K562 (cell line): ENCODE data around the gene MSH2.

ENCODE experiments used
- HIVEP1 ChIP-seq: fragments of 250-450 bp; sonication (Bioruptor Pico); IDR thresholded peaks from 2 replicates; pipeline ENCODE4 v1.4.0; 2020; ENCODE audit warnings: mild to moderate bottlenecking
- MXI1 ChIP-seq: IDR thresholded peaks from 2 replicates; pipeline ENCODE4 v1.6.1; 2011; ENCODE audit warnings: low read depth, mild to moderate bottlenecking, improper control_type of control experiment, low read length
- SRSF3 ChIP-seq: fragments of 200-400 bp; formaldehyde crosslinking; IDR thresholded peaks from 2 replicates; pipeline ENCODE4 v1.6.1; 2016; ENCODE audit warnings: mild to moderate bottlenecking, low read length, moderate library complexity; ENCODE audit not compliant: insufficient read depth

DNA sequence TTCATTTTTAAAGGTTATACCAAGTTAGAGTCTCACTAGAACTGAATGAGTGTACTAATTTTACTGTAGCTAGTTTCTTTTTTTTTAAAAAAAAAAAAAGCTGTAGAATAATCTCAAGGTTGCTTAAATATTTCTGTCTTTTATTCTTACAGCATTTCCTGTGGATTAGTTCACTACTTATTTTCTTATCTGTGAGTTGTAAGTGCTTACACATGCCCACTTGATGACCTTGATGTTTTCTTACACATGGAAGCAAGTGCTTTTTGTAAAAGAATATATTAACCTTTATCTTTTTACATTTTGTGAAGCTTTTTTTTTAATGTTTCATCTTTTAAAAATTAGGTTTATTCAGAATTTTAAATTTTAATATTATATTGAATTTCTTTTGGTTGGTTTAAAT lies 57.8 kb downstream of the MSH2 start:
- TF ChIP-seq SRSF3 (no peak), MXI1 (no peak), HIVEP1 (CRISPR knock-in tag) (no peak)
